Measurements from ENCODE around the gene POLR3K. TPM values are rescaled to one million over a fixed set of nuclear protein-coding genes. Genes with fewer than 3 reads are reported as not detected.

POLR3K gene
- total and polyA plus RNA-seq, 2 donors (not counting 3 experiments of a cell fraction or from before 2014, with no cell fraction given): 20.6 to 33.2 TPM

GRCh38 chr16:59440-60059 lies 6.1 kb upstream of the POLR3K start:
- Histone ChIP-seq H3K4me1 (ENCODE audit: control insufficient read depth, extremely low read depth, insufficient read depth, low read length) (no peaks in the 10 kb centered on the region), H3K36me3 (ENCODE audit: control insufficient read depth in 2 of 2, extremely low read depth in 1 of 2, insufficient read depth in 2 of 2, low read length in 2 of 2) (peaks cover 0 to 74% of the 10 kb centered on the region in 2 experiments), H2AFZ (ENCODE audit: low read depth, low read length) (no peak overlapping the region), H4K20me1 (replicated peaks; ENCODE audit: control insufficient read depth, extremely low read depth, insufficient read depth, low read length) (no peaks in the 10 kb centered on the region), H3K79me2 (ENCODE audit: control insufficient read depth, insufficient read depth, low read length) (no peaks in the 10 kb centered on the region), H3K9ac (replicated peaks; ENCODE audit: extremely low read depth, insufficient read depth, low read length) (no peak overlapping the region), H3K9me3 (replicated peaks; ENCODE audit: control insufficient read depth, insufficient read depth, low read length) (no peaks in the 10 kb centered on the region), H3K4me3 (replicated peaks in 1 of 3; ENCODE audit: insufficient read depth in 1 of 3, low read depth in 1 of 3, low read length in 3 of 3) (no peak overlapping the region), H3K27ac (ENCODE audit: insufficient read depth, low read depth, low read length) (no peak overlapping the region), H3K9me1 (replicated peaks; ENCODE audit: control insufficient read depth, extremely low read depth, insufficient read depth, low read length) (no peaks in the 10 kb centered on the region), H3K4me2 (ENCODE audit: insufficient read depth, low read length) (no peak overlapping the region), H3K27me3 (ENCODE audit: control insufficient read depth in 2 of 2, insufficient read depth in 2 of 2, low read length in 2 of 2) (no peaks in the 10 kb centered on the region)
- peak; percentile 3 for TF ChIP-seq POLR2AphosphoS5 (IDR thresholded peaks at IDR 0.05; ENCODE audit: insufficient read depth, low read depth, low read length)
- no peak for TF ChIP-seq GATA2 (IDR thresholded peaks at IDR 0.05; ENCODE audit: insufficient read depth, insufficient read length, low read depth, low read length)
- TF ChIP-seq CTCF (IDR thresholded peaks at IDR 0.05; ENCODE audit: extremely low read depth in 1 of 2, insufficient read depth in 1 of 2, low read depth in 1 of 2, low read length in 2 of 2): no peak
- TF ChIP-seq MYC (IDR thresholded peaks at IDR 0.05; ENCODE audit: low read depth, low read length): no peak
- ChIA-PET POLR2A (no interaction called here), CTCF (no interaction called here)
- intact Hi-C loops (cut with micrococcal nuclease) (no loop called here), dilution Hi-C loops (cut with MboI; ENCODE audit: extremely low pct_ligation_motif_present, low sequenced_read_pairs) (no loop called here)
- no TSS peak for BruUV-seq (replicated peaks)
- DNase-seq (ENCODE audit: low read depth, low spot score): no peak
- FAIRE-seq: no peak

Measured in endothelial cell of umbilical vein (primary cell).